Thyroid gland (tissue), 4 donors: ENCODE results near the gene ZBTB16.

Source experiments
- CTCF ChIP-seq, 6 experiments: fragments of 200-600 bp in 3 of 6; fragments of 450-650 bp in 3 of 6; sonication (generic) in 3 of 6; IDR thresholded peaks; one replicate each; pipeline ENCODE4 v1.5.1; 2016 to 2019; ENCODE audit warnings: antibody characterized with exemption in 6 of 6, mild to moderate bottlenecking in 2 of 6, inconsistent platforms in 1 of 6, moderate library complexity in 1 of 6
- POLR2A ChIP-seq, 2 donors: fragments of 450-650 bp; IDR thresholded peaks; one replicate each; pipeline ENCODE4 v1.6.1; 2017; ENCODE audit warnings: antibody characterized with exemption in 2 of 2, mild to moderate bottlenecking in 2 of 2, moderate library complexity in 1 of 2

GRCh38 chr11:114090976-114091375, 31.5 kb downstream of the ZBTB16 start:
- TF ChIP-seq CTCF (IDR thresholded peaks at IDR 0.05) (no peak), POLR2A (IDR thresholded peaks at IDR 0.05) (no peak)
